GM19023 (cell line): ENCODE measurements around the gene TEKT2.

Experiments
- ATAC-seq: cut with Tn5 transposase; IDR thresholded peaks from one replicate; pipeline ENCODE4 v1.9.1; 2021; ENCODE audit warnings: mild to moderate bottlenecking, moderate library complexity; ENCODE audit not compliant: unreplicated experiment

Gene TEKT2, protein sequence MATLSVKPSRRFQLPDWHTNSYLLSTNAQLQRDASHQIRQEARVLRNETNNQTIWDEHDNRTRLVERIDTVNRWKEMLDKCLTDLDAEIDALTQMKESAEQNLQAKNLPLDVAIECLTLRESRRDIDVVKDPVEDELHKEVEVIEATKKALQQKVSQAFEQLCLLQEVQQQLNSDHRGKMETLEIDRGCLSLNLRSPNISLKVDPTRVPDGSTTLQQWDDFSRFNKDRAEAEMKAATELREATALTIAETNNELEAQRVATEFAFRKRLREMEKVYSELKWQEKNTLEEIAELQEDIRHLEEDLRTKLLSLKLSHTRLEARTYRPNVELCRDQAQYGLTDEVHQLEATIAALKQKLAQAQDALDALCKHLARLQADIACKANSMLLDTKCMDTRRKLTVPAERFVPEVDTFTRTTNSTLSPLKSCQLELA

GRCh38 chr1:36083635-36084496 is at the start of gene TEKT2:
TSS of gene TEKT2 (plus strand) at chr1:36084094. CDS start at chr1:36084922, 828 bp downstream.
- ATAC-seq, result no peak

GRCh38 chr1:36034692-36035091 is 49.2 kb upstream of the TEKT2 start:
- no peak for ATAC-seq

GRCh38 chr1:36035154-36035553 is 48.7 kb upstream of the TEKT2 start:
- ATAC-seq, result no peak

- ATAC-seq, result no peak
Observed at GRCh38 chr1:36040238-36040637, 43.7 kb upstream of the TEKT2 start.

DNA sequence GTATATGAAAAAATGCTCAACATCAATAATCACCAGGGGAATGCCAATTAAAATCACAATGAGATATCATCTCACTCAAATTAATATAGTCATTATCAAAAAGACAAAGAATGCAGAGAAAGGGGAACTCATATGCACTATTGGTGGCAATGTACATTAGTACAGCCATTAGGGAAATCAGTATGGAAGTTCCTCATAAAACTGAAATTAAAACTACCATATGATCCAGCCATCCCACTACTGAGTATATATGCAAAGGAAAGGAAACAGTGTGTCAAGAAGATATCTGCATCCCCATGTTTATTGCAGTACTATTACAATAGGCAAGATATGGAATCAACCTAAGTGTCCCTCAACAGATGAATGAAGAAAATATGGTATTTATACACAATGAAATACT is 32.1 kb upstream of the TEKT2 start:
- ATAC-seq, result no peak

DNA sequence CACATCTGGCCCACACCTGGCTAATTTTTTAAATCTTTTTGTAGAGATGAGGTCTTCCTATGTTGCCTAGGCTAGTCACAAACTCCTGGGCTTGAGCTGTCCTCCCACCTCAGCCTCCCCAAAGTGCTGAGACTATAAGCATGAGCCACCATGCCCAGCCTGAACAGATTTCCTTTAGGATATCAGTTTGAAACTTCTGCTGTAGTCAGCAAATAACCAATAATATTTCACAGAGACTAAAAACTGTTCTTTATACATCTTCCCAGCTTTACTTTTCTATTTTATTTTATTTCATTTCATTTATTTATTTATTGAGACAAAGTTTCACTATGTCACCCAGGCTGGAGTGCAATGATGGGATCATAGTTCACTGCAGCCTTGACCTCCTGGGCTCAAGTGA is 29.9 kb upstream of the TEKT2 start:
- no peak for ATAC-seq

DNA sequence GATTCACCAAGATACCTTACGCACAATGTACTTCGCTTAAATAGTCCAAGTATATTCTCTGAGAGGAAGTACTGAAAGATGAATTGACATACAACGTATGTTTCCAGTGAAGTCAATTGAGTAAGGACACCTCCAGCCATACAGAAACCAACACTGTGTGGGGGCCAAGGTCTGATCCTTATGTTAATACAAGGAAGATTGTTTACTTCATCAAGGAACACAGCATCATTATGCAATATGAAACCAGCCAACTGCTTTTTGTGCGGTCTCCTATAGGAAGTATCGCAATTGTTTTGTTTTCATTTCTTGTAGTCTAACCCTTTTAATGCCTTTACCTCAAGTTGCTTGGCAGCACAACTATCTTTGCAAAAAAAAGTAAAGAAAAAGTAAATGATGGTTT is 28.2 kb upstream of the TEKT2 start:
- no peak for ATAC-seq

DNA sequence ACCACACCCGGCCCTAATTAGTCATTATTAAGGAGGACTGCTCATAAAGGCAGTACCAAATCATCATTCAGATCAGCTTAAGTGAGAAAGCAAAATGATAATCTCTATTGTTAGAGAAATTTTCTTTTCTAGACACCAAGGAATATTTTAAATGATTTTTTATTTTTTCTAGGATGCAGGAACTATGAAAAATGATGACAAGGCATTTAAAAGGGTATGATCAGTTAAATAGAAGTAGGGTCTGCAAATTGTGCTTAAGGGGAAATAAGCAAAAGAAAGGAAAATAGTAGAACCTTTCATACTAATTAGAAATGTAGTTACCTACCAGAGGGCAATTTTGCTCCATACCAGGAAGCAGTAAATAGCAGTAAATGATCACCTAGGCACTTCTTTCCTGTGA is 21.6 kb upstream of the TEKT2 start:
- ATAC-seq, result no peak

DNA sequence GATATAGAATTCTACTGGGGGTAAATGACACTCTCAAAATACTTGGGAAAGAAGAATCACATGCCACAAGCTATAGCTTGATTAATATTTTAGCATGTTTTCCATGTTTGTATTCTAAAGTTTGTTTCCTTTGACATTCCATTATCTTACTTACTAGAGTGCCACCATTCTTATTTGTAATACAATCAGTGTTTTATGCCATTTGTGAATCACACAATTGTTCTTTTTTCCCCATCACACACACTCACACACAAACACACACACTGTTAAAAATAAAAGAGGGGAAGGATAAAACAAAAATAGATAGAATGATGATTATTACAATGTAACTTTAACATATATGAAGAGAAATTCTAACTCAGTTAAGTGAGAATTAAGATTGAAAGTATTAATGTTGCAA is 16.0 kb upstream of the TEKT2 start:
- ATAC-seq, result no peak

- ATAC-seq, result no peak
Observed at GRCh38 chr1:36068866-36069265, 15.0 kb upstream of the TEKT2 start.

DNA sequence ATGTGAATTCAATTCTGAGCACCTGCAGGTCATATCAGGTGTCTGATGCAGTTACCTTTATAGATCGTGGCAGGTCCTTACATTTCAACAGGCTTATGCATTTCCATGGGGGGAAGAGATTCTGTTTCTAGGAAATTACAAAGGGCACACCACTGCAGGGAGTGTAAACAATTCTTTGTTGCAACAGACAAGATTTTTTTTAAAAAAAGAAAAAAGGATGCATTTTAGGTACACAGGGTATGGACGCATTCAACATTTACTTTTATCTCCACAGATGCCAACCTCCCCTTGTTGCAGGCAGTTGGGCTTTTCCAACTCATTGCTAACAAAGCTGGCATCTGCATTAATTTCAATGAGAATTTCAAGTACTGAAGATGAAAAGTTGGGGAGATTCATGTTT is 13.5 kb upstream of the TEKT2 start:
- ATAC-seq, result no peak

DNA sequence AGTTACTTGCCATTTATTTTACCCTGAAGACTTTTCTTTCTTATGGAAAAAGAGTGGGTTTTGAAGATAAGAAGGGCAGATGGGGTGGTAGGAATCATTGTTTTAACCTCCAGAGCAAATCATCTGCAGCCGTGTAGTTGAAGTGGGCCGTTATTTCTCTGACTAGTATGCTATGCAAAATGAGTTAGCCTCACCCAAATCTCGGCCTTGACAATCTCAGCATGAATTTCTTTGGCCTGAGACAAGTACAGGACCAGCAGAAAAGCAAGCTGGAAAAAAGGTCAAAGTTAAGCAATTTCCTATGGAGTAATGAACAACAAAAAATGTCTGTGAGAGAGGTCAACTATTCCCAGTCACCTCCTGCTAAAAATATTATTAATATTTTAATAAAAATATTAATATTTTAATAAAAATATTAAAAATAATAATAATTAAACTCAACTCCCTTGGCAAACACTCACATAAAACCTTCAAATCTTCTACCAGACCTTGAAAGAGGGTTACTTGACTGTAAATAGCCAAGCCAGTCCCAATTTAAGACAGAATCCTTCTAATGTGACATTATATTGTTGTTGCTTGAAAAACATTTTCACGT is 6.8 kb upstream of the TEKT2 start:
- ATAC-seq, result no peak

DNA sequence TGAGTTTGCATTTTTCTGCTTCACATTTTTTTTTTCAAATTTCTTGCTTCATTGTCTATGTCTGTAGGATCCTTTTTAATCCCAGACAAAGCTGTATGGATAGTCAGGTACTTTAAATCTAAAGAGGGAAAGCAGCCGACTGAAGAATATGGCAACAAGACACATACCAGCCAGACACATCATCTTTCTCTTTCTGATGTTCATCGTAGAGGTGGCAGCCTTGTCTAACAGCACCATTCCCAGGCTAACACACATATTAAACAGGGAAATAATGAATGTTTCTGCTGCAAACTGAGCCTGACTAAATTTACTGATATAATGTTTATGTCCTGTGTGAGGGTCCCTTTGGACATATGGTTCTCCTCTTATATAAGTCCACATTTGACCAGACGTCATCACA is 3.7 kb upstream of the TEKT2 start:
- no peak for ATAC-seq

GRCh38 chr1:36080801-36081200 is 3.1 kb upstream of the TEKT2 start:
- no peak for ATAC-seq

DNA sequence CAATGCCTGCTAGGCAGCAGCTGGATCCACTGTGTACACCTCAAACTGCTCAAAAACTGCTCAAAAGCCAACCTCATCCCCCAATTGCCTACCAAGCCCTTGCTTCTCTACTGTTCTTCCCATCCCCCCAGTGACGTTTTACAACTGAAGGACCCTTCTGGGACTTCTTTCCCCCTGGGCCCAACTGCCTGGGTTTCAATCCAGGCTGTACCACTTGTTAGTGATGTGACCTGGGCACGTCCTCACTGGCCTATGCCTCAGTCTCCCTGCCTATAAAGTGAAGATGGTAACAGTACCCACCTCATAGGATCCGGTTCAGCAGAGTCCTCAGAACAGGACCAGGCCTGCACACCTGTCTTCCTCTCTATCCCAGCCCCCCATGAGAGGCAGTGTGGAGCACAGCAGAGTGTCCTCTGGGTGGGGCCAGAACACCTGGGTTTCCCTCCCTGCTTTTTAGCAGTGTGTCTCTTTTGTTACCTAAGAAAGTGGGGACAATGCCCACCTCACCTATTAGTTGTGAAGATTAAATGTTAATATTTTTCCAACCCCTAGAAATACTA is 1.9 kb upstream of the TEKT2 start:
- no peak for ATAC-seq

GRCh38 chr1:36083219-36083618 is 675 bp upstream of the TEKT2 start:
- ATAC-seq, result no peak

DNA sequence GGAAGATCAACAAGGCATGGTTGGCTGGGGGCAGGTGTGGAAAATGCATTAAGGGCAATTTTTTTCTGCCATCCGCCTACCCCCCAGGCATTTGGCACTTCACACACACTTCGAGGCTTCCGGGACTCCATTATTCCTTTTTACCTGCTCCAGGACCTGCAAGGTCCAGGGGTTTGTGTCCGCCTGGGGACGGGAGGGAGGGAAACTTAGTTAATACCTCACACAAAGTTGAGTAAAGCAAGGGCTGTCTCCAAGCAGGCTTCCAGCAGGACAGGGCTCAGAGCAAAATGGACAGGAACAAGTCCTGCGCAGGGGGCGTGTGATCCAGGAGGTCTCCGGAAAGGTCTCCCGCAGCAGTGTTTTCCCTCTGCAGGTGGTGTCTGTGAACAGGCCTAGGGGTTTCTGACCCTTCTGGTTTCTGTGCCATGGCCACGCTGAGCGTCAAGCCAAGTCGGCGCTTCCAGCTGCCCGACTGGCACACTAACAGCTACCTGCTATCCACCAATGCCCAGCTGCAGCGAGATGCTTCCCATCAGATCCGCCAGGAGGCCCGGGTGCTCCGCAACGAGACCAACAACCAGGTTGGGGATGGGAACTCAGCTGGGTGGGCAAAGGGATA is 712 bp downstream of the TEKT2 start:
- no peak for ATAC-seq

- no peak for ATAC-seq
Observed at GRCh38 chr1:36085126-36085525, 1.2 kb downstream of the TEKT2 start.

DNA sequence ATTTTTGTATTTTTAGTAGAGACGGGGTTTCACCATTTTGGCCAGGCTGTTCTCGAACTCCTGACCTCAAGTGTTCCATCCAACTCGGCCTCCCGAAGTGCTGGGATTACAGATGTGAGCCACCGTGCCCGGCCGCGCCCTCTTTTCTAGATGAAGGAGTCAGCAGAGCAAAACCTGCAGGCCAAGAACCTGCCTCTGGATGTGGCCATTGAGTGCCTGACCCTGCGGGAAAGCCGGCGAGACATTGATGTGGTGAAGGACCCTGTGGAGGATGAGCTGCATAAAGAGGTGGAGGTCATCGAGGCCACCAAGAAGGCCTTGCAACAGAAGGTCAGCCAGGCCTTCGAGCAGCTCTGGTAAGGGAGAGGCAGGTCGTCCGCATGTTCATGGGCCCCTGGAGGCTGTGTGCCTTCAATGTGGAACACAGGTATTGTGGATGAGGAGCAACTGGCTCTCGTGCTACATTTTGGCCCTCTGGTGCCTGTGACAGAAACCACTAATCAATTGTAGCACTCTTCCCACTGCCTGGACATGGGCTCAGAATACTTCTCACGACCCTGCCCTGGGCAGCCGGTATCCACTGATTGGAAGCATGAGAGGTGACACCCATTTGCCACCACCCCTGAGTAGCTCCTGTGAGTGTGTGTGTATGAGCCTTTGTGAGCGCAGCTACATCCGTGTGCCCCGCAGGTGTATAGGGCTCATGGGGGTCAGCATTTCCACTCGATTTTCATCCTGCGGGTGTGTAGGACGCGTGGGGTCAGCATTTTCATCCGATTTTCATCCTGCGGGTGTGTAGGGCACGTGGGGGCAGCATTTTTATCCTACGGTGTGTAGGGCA is 2.0 kb downstream of the TEKT2 start:
- no peak for ATAC-seq
